Activated naive CD4-positive, alpha-beta T cell treated with anti-CD3 and anti-CD28 coated beads for 36 hours (primary cell): ENCODE results near the gene ATP5F1D. TPM values are rescaled to one million over a fixed set of nuclear protein-coding genes. Genes with fewer than 3 reads are reported as not detected.
A peak's percentile ranks its signal among the peaks of the same experiment; 100 is the strongest.

ENCODE experiments used
- CTCF ChIA-PET: fragments of 350-600 bp; sonication (Branson Sonifier 250); formaldehyde crosslinking; loops from one replicate; lab custom pipeline; 2021; ENCODE audit warnings: antibody characterized with exemption; lab: Charles Lee
- DNase-seq: peaks from one replicate; pipeline ENCODE4 v3.0.0-alpha.2; 2020
- H3K27ac Mint-ChIP-seq: one replicate; pipeline ENCODE4 v1.8.0; 2021; ENCODE audit warnings: mild to moderate bottlenecking, mixed read lengths
- H3K27me3 Mint-ChIP-seq: one replicate; pipeline ENCODE4 v1.8.0; 2021; ENCODE audit warnings: low read depth, mixed read lengths
- H3K36me3 Mint-ChIP-seq: one replicate; pipeline ENCODE4 v1.8.0; 2021; ENCODE audit warnings: low read depth, mixed read lengths
- H3K4me1 Mint-ChIP-seq: one replicate; pipeline ENCODE4 v1.8.0; 2021; ENCODE audit warnings: low read depth, mixed read lengths
- H3K4me3 Mint-ChIP-seq: one replicate; pipeline ENCODE4 v1.8.0; 2021; ENCODE audit warnings: mild to moderate bottlenecking, moderate library complexity, mixed read lengths
- H3K9me3 Mint-ChIP-seq: one replicate; pipeline ENCODE4 v1.8.0; 2021; ENCODE audit warnings: mixed read lengths
- intact Hi-C: fragments of 100-400 bp; cut with micrococcal nuclease; formaldehyde crosslinking; loops from one replicate; pipeline ENCODE4 v1.15.1; 2023
- total RNA-seq, 2 experiments: library from RNA; stranded (reverse); gene quantifications; one replicate each; pipeline ENCODE4 v1.2.3, GENCODE V29; 2021

Gene ATP5F1D
- total RNA-seq, 2 experiments from 2014 or later = 153 TPM

GRCh38 chr19:1223018-1223855 lies 18.3 kb upstream of the ATP5F1D start:
- no peak overlapping the region for H3K4me3 Mint-ChIP-seq

GRCh38 chr19:1224047-1224825 lies 17.3 kb upstream of the ATP5F1D start:
- Mint-ChIP-seq H3K4me3 (no peak overlapping the region), H3K27ac (no peak overlapping the region), H3K27me3 (no peaks in the 10 kb centered on the region), H3K36me3 (peaks cover 5% of the 10 kb centered on the region), H3K4me1 (no peaks in the 10 kb centered on the region), H3K9me3 (no peaks in the 10 kb centered on the region)
- CTCF ChIA-PET = interaction anchor here (0.9 to 2.3 kb wide), 2 partner anchors 10 to 20 kb away, joined by 3 to 11 read pairs; no protein-coding TSS in a partner anchor
- no peak for DNase-seq
- intact Hi-C loops = no loop called here

More at GRCh38 chr19:1223018-1223855, 18.3 kb upstream of the ATP5F1D start:
- Mint-ChIP-seq H3K27me3 (no peaks in the 10 kb centered on the region), H3K4me1 (no peaks in the 10 kb centered on the region), H3K9me3 (no peaks in the 10 kb centered on the region), H3K27ac (no peak overlapping the region), H3K36me3 (peaks cover 5% of the 10 kb centered on the region)
- intact Hi-C loops = no loop called here
- CTCF ChIA-PET = interaction anchor here (0.6 to 2.3 kb wide), 3 partner anchors 9 to 29 kb away, joined by 3 to 11 read pairs (median 3); no protein-coding TSS in a partner anchor
- DNase-seq = peak; percentile 53

- Mint-ChIP-seq H3K27me3 (no peaks in the 10 kb centered on the region), H3K9me3 (no peaks in the 10 kb centered on the region), H3K27ac (no peak overlapping the region), H3K4me3 (no peak overlapping the region), H3K4me1 (no peaks in the 10 kb centered on the region), H3K36me3 (peaks cover 5% of the 10 kb centered on the region)
- CTCF ChIA-PET = no interaction called here
- intact Hi-C loops = no loop called here
- DNase-seq = no peak
These were observed 16.7 kb upstream of the ATP5F1D start for GRCh38 chr19:1224847-1225246.

GRCh38 chr19:1225440-1226226 lies 15.9 kb upstream of the ATP5F1D start:
- Mint-ChIP-seq H3K27ac (no peak overlapping the region), H3K36me3 (peaks cover 5% of the 10 kb centered on the region), H3K27me3 (no peaks in the 10 kb centered on the region), H3K4me3 (no peak overlapping the region), H3K4me1 (no peaks in the 10 kb centered on the region), H3K9me3 (no peaks in the 10 kb centered on the region)
- CTCF ChIA-PET = no interaction called here
- intact Hi-C loops = no loop called here
- DNase-seq = no peak

GRCh38 chr19:1226227-1226518 lies 15.4 kb upstream of the ATP5F1D start:
- Mint-ChIP-seq H3K4me3 (no peak overlapping the region), H3K36me3 (peaks cover 5% of the 10 kb centered on the region), H3K9me3 (no peaks in the 10 kb centered on the region), H3K27me3 (no peaks in the 10 kb centered on the region), H3K27ac (no peak overlapping the region), H3K4me1 (no peaks in the 10 kb centered on the region)
- intact Hi-C loops = no loop called here
- DNase-seq = no peak
- CTCF ChIA-PET = no interaction called here

- DNase-seq = no peak
- H3K27me3 Mint-ChIP-seq = no peaks in the 10 kb centered on the region
- no peaks in the 10 kb centered on the region for H3K4me1 Mint-ChIP-seq
- no peak overlapping the region for H3K27ac Mint-ChIP-seq
- no peak overlapping the region for H3K4me3 Mint-ChIP-seq
- intact Hi-C loops = no loop called here
- H3K36me3 Mint-ChIP-seq = peaks cover 5% of the 10 kb centered on the region
- CTCF ChIA-PET = no interaction called here
- H3K9me3 Mint-ChIP-seq = no peaks in the 10 kb centered on the region
These were observed 14.8 kb upstream of the ATP5F1D start for GRCh38 chr19:1226522-1227303.

- H3K27ac Mint-ChIP-seq = no peak overlapping the region
- no peaks in the 10 kb centered on the region for H3K27me3 Mint-ChIP-seq
- intact Hi-C loops = no loop called here
- H3K4me1 Mint-ChIP-seq = no peaks in the 10 kb centered on the region
- no peak overlapping the region for H3K4me3 Mint-ChIP-seq
- no peak for DNase-seq
- CTCF ChIA-PET = no interaction called here
- H3K36me3 Mint-ChIP-seq = peaks cover 5% of the 10 kb centered on the region
- no peaks in the 10 kb centered on the region for H3K9me3 Mint-ChIP-seq
These were observed 14.1 kb upstream of the ATP5F1D start for GRCh38 chr19:1227304-1228054.

- CTCF ChIA-PET = no interaction called here
- DNase-seq = no peak
- H3K4me1 Mint-ChIP-seq = no peaks in the 10 kb centered on the region
- H3K27ac Mint-ChIP-seq = no peak overlapping the region
- H3K4me3 Mint-ChIP-seq = no peak overlapping the region
- H3K36me3 Mint-ChIP-seq = peaks cover 5% of the 10 kb centered on the region
- H3K9me3 Mint-ChIP-seq = no peaks in the 10 kb centered on the region
- no peaks in the 10 kb centered on the region for H3K27me3 Mint-ChIP-seq
- intact Hi-C loops = no loop called here
These were observed 13.2 kb upstream of the ATP5F1D start for GRCh38 chr19:1228161-1228957.

GRCh38 chr19:1229056-1229923 lies 12.3 kb upstream of the ATP5F1D start:
- no peaks in the 10 kb centered on the region for H3K4me1 Mint-ChIP-seq
- no peak for DNase-seq
- H3K27ac Mint-ChIP-seq = no peak overlapping the region
- H3K27me3 Mint-ChIP-seq = no peaks in the 10 kb centered on the region
- H3K9me3 Mint-ChIP-seq = no peaks in the 10 kb centered on the region
- no peak overlapping the region for H3K4me3 Mint-ChIP-seq
- CTCF ChIA-PET = no interaction called here
- peaks cover 5% of the 10 kb centered on the region for H3K36me3 Mint-ChIP-seq
- intact Hi-C loops = no loop called here
